Stimulated activated CD8-positive, alpha-beta memory T cell treated with anti-CD3 and anti-CD28 coated beads, Interleukin-15, amount 100 ng/mL, for 4 hours (primary cell): Measurements from ENCODE around the gene KLHL40.
"Not testable (repeated sequence)": the region's sequence is repeated elsewhere in the genome, so short reads cannot be mapped to it uniquely, and the experiment has no call there.

Experiments
- DNase-seq, 2 donors: peaks; one replicate each; pipeline ENCODE4 v3.0.0-alpha.2; 2020; ENCODE audit warnings: low read depth in 2 of 2

The KLHL40 gene

DNA sequence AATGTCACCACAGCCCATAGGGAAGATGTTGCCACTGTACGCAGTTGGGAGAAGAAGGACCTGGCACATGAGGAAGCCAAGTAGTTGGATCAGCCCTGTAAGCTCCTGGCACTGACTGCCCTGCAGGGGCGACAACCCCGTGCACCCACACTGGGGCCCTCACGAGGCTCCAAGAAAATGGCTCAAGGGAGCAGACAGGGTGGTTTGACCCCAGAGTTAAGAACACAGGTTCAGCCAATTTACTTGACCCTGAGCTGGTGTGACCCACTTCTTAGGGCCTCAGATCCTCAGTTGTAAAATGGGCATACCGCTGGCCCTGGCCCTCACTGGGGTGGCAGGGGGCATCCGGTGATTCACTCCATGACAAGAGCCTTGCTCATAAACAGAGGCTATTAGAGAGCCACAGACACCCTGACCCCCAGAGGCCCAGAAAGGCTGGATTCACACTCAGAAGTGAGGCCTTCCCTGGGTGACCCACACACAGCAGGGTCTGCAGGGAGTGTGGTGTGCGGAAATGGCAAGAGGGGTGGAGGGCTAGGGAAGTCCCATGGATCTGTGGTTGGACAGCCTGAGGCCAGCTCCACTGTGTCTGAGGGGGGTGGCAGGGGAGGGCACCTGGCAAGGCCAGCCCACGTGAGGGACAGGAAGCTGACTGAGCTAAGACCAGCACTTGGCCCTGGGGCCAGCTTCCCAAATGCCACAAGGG lies 19.0 kb downstream of the KLHL40 start:
- no peak for DNase-seq

GRCh38 chr3:42705058-42705767 lies 19.9 kb downstream of the KLHL40 start:
- no peak for DNase-seq

DNA sequence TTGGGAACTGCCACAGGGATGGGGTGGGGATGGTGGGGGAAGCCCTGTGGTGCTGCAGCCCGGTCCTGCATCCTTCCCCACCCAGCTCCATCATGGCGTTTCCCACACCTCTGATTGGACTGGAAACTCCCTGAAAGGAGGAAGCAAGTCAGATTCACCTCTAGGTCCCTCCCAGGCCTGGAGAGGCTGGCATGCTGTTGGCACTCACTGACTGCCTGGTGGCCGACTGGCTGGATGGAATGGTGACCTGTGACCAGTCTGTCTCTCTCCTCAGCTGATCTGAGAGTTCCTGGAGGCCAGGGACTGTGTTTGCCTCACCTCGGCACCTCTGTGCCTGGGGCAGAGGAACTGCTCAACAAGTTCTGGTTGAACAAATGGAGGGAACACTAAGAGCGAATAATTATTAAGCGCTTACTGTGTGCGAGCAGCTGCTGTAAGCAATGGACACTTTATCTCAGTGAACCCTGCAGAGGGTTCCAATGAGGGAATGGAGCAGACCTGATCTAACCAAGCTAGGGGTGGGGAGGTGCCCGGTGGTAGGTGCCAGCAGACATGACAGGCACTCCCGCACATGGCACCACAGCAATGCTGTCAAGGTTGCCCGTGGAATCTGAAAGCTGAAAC lies 20.7 kb downstream of the KLHL40 start:
- DNase-seq = no peak

DNA sequence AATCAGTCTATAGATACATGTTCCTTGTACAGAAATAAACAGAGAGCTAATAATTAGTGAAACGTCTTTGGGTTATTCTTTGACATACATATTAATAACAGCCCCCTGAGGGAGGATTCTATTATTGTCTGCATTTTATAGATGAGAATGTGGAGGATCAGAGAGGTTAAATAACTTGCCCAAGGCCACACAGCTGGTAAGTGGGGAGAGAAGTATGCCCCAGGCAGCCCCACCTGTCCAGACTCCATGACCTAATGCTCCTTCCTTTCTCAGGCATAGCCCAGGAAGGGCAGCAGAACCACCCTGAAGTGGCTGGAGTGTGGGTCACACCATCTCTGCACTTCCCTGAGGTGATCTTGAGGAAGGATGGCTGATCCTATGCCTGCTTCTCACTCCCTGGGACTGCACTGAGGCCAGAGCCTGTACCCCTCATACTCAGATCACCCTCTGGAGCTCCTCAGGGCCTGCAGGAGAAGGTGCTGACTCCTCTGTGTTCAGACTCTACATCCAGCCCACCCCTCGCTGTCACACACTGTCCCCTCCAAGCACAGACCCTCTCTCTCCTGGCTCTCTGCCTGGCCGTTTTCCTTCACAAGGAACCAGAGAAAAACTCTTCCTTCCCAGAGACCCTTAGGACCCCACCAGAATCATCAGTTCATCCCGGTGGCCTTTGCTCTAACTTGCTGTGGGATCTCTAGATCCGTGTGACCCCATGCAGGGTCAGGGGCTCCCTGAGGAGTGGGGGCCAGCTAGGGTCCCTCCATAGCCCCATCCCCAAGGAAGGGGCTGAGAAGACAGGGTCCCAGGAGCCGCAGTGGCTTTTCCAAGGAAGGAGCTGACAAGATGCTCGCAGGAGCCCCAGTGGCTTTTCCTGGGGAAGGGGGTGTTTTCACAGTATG lies 21.6 kb downstream of the KLHL40 start:
- no peak for DNase-seq

GRCh38 chr3:42707620-42708355 lies 22.5 kb downstream of the KLHL40 start:
- DNase-seq = no peak

- no peak for DNase-seq
These were observed 23.3 kb downstream of the KLHL40 start for GRCh38 chr3:42708611-42709151.

DNA sequence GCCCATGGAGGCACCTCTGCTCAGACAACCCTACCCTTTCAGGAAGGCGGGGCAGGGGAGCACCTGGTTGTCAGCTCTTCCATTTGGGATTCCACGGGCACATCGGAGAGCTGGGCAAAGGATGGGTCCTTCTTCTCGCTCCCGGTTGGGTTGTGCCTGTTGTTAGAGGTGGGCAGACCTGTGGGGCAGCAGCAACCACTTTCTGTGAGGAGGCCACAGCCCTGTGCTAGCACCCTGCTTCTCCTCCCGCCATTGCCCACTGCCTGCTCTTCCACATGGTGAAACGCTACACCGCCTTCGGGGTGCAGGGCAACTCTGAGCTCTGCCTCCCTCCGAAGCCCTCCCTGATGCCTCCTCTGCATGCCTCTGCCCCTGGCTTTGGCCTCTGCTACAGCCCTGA lies 24.3 kb downstream of the KLHL40 start:
- no peak for DNase-seq

GRCh38 chr3:42710323-42711021 lies 25.1 kb downstream of the KLHL40 start:
- DNase-seq = no peak

DNA sequence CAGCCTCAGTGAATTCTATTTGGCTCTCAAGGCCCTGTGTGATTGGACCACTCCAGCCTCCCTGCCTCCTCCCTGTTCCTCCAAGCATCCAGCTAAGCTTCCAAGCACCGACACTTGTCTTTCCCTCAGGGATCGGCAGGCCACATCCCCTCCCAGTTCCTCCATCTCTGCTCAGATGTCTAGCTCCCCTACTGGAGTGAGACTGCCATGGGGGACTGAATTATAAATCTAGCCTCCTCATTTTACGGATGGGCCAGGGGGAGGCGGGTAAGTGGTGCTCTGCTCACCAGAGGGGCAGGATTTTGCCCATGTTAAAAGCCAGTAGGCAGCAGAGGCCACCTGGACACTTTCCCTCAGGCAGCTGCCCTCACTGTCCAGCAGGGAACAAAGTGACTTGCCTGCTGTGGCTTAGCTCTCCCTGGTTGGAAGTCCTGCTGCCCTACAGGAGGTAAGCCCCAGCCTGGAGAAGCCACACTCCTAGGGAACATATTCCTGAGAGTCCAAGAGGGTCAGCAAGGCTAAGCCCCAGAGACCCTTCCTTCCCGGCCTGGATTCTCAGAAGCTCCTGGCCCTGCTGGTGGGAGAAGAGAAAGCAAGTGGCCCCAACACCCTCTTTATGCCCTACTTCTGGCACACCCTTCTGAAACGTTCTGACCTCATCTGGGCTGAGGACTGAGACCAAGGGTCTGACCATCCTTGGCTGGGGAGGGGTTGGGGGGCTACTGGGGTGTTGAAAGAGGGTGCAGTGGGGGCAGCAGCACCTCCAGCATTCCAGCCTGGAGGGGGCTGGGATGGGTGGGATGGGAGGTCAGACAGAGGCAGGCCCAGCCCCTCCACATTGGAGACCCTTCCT lies 26.4 kb downstream of the KLHL40 start:
- DNase-seq = no peak

DNA sequence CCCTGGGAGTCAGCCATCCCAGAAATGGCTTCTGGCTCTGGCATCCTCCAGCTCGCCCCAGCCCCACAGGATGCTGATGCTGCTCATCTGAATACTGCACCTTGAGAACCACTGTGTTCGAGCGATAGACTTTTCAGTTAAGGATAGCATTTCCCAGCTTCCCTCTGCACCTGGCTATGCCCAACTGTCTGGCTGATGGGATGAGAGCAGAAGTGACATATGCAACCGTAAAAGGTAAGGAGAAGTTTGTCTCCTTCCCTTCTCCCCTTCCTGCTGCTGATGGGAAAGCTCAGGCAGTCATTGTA lies 27.0 kb downstream of the KLHL40 start:
- DNase-seq = no peak

DNA sequence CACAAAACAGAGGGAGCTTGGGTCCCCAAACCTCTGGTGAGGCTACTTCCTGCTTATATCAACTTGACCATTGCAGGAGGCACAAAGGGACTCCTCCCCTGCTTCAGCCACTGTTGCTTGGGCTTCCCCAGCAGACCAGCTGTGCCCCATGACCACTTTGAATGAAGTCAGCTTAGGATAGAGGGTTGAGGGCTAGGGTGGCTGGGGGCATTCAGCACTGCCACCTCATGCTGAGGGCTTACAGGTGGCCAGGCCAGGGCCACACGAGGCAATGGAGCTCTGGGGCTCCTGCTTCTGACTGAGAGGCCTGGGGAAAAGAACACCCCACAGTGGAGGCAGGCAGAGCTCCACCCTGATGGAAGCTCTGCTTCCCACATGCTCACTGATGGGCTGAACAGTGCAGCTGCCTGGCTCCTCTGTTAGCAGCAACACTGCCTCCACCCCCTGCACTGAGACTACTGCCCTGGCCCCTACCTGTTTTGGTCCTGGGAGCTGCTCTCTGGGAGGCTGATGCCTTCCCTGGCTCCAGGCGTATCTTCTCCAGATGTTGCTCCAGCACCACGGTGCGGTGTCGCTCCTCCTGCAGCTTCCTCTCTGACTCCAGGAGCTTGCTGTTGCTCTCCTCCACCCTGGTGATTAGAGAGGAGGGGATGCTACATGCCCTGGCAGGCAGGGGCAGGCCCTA lies 27.5 kb downstream of the KLHL40 start:
- DNase-seq = no peak

DNA sequence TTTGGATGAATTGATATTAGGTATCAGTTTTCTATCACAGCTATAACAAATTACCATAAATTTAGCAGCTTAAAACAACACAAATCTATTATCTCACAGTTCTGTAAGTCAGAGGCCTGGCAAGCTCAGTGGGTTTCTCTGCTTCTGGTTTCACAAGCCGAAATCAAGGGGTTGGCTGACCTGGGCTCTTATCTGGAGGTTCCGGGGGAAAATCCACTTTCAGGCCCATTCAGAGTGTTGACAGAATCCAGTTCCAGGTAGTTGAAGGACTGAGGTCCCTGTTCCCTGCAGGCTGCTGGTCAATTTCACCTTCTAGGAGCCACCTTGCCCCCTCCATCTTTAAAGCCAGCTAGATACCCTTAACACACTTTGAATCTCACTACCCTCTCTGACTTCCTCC lies 28.4 kb downstream of the KLHL40 start:
- no peak for DNase-seq

DNA sequence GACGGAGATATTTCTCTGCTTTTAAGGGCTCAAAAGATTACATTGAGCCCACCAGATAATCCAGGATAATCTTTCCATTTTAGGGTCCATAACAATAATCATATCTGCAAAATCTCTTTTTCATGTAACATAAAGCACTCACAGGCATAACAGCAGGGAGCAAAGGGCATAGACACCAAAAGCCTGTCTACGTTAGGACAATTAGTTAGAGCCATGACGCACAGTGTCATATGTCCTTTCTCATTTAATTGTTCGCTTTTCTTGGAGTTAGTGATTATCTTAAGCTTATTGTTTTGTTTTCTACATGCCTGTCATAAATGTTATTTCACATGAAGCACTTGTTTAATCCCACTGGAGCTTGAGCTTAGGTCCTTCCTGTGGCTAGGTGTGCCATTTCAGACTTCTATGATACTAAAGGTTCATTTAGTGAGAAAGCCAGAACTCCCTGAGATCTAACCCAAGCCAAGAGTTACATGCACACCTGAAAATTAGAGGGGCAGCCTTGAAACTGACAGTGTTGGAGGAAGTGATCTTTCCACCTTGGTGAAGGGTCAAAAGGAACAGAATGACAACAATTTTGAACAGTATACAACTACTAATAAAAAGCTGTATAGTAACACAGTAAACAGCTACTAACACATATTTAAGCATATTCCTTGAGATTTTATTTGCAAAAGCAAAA lies 29.0 kb downstream of the KLHL40 start:
- no peak for DNase-seq

DNA sequence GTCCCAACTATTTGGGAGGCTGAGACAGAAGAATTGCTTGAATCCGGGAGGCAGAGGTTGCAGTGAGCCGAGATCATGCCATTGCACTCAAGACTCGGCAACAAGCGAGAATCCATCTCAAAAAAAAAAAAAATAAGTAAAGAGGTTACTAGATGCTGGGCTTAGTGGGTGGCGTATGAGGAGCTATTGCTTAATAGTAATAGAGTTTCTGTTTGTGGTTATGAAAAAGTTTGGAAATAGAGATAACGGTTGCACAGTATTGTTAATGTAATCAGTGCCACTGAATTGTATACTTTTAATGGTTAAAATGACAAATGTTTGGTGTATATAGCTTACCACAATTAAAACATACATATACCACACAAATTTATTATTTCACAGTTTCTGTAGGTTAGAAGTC lies 32.0 kb downstream of the KLHL40 start:
- DNase-seq = no peak

- no peak for DNase-seq
These were observed 33.0 kb downstream of the KLHL40 start for GRCh38 chr3:42718338-42718737.

DNA sequence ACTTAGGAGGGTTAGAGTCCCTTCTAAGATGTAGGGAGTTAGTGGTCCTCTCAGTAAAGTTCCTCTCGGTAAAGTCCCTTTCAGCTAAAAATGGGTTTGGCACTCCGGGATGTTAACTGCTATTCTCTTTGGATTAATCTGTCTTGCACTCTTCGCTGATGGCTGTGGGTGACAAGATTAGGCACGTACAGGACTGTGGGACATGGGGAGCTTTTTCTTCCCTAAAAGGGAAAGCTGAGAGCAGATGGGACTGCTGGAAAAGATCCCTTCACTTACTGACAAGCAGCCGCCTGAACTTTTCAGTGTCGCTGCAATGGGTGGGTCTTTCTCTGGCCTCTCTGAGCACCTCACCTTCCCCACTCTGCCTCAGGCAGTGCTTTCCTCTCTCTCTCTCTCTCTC lies 33.7 kb downstream of the KLHL40 start:
- DNase-seq = no peak

DNA sequence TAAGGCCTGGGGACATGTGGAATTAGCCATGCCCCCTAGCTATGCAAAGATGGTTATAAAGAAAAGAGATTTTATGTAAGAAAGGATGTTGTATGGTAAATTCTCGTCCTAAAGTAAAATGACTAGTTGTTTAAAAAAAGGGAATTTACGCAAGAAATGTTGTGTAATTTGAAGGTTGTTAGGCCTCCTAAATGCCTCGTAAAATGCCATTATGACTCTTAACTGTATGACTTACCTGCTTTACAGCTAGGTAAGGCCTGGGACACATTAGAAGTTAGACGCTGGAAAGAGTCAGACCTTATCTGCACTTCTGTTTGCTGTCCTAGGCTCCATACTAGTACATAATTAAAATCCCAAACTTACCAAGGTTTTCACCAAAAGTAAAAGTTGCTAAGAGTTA lies 34.8 kb downstream of the KLHL40 start:
- no peak for DNase-seq

- no peak for DNase-seq
These were observed 36.4 kb downstream of the KLHL40 start for GRCh38 chr3:42721690-42722089.

DNA sequence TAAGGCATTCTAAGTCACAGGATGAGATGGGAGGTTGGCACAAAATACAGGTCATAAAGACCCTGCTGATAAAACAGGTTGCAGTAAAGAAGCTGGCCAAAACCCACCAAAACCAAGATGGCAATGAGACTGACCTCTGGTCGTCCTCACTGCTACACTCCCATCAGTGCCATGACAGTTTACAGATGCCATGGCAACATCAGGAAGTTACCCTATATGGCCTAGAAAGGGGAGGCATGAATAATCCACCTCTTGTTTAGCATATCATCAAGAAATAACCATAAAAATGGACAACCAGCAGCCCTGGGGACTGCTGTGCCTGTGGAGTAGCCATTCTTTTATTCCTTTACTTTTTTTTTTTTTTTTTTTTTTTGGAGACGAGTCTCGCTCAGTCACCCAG lies 37.1 kb downstream of the KLHL40 start:
- not testable (repeated sequence) for DNase-seq
